ENCODE results near the gene CDKAL1. TPM values are rescaled to one million over a fixed set of nuclear protein-coding genes. Genes with fewer than 3 reads are reported as not detected.

Gene CDKAL1
- total RNA-seq, 1 experiment from 2014 or later, result 13.8 TPM

DNA sequence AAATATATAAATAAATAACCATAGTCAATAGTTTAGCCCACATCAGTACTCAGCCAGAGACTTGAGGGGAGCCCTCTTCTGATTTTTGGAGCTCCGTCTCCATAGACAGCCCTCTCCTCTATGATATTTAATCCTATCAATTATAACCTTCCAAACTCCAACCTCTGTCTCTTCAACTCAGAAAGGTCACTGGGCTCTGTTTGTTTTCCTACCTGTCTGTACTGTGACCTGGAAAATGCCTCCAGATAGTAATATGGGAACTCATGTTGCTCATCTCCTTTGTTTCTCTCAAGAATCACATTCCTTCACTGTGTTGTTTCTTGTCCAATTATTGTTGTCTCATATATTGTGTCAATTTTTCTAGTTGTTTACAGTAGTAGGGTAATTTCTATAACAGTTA, 409.7 kb downstream of the CDKAL1 start:
- no TSS peak for BruUV-seq (replicated peaks)
- no peak overlapping the region for H2AFZ ChIP-seq (ENCODE audit: low read length)
- POLR2A ChIA-PET (ENCODE audit: unreplicated experiment), result no interaction called here
- no peak for ATAC-seq
- CTCF ChIA-PET, result no interaction called here
- no peak overlapping the region for H3K4me2 ChIP-seq (ENCODE audit: low read length)
- no peaks in the 10 kb centered on the region for H3F3A ChIP-seq (ENCODE audit: low read length, unreplicated experiment)
- H3K9ac ChIP-seq (ENCODE audit: low read length), result no peak overlapping the region
- H4K20me1 ChIP-seq (ENCODE audit: low read length), result no peaks in the 10 kb centered on the region
- no peaks in the 10 kb centered on the region for H3K27me3 ChIP-seq (ENCODE audit: low read length)
- H3K4me1 ChIP-seq (ENCODE audit: insufficient read depth, low read length), result no peaks in the 10 kb centered on the region
- no peaks in the 10 kb centered on the region for H3K9me3 ChIP-seq (ENCODE audit: low read length)
- no peak overlapping the region for H3K27ac ChIP-seq (ENCODE audit: low read length)
- H3K4me3 ChIP-seq (ENCODE audit: low read length), result no peak overlapping the region
- H3K9me2 ChIP-seq (replicated peaks; ENCODE audit: low read length), result no peaks in the 10 kb centered on the region
- intact Hi-C loops (cut with micrococcal nuclease), result no loop called here
- no peaks in the 10 kb centered on the region for H3K79me2 ChIP-seq (ENCODE audit: low read length)
- TF ChIP-seq EZH2phosphoT487 (IDR thresholded peaks at IDR 0.05; ENCODE audit: borderline replicate concordance, low read length), result no peak
- no peak for TF ChIP-seq EZH2 (IDR thresholded peaks at IDR 0.05; ENCODE audit: low read length, unreplicated experiment)
- TF ChIP-seq, protein P1, sequence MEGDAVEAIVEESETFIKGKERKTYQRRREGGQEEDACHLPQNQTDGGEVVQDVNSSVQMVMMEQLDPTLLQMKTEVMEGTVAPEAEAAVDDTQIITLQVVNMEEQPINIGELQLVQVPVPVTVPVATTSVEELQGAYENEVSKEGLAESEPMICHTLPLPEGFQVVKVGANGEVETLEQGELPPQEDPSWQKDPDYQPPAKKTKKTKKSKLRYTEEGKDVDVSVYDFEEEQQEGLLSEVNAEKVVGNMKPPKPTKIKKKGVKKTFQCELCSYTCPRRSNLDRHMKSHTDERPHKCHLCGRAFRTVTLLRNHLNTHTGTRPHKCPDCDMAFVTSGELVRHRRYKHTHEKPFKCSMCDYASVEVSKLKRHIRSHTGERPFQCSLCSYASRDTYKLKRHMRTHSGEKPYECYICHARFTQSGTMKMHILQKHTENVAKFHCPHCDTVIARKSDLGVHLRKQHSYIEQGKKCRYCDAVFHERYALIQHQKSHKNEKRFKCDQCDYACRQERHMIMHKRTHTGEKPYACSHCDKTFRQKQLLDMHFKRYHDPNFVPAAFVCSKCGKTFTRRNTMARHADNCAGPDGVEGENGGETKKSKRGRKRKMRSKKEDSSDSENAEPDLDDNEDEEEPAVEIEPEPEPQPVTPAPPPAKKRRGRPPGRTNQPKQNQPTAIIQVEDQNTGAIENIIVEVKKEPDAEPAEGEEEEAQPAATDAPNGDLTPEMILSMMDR (conservative IDR thresholded peaks at IDR 0.05; ENCODE audit: low read depth, low read length), result no peak
- no peak for DNase-seq
- no peaks in the 10 kb centered on the region for H3K36me3 ChIP-seq (ENCODE audit: low read depth, low read length)

DNA sequence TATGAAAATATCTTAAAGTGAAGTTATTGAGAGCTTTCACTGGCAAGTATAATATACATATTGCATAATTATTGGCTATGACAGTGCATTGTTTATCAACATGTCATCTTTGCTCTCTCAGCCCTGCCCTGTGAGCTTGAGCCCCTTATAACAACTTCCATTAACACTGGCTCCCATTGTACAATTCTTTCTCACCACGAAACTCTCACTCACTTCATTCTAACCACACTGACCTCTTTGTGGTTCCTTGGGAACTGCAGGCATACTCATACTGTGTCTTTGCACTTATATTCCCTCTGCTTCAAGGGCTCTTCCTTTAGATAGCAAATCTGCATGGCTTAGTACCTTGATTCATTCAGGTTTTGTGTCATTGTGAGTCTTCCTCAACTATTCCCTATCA, 411.8 kb downstream of the CDKAL1 start:
- Histone ChIP-seq H3K4me3 (ENCODE audit: low read length) (no peak overlapping the region), H3K4me1 (ENCODE audit: insufficient read depth, low read length) (no peaks in the 10 kb centered on the region), H4K20me1 (ENCODE audit: low read length) (no peaks in the 10 kb centered on the region), H3K9ac (ENCODE audit: low read length) (no peak overlapping the region), H3K36me3 (ENCODE audit: low read depth, low read length) (no peaks in the 10 kb centered on the region), H3K27me3 (ENCODE audit: low read length) (no peaks in the 10 kb centered on the region), H2AFZ (ENCODE audit: low read length) (no peak overlapping the region), H3K9me2 (replicated peaks; ENCODE audit: low read length) (no peaks in the 10 kb centered on the region), H3K9me3 (ENCODE audit: low read length) (no peaks in the 10 kb centered on the region), H3K4me2 (ENCODE audit: low read length) (no peak overlapping the region), H3F3A (ENCODE audit: low read length, unreplicated experiment) (no peaks in the 10 kb centered on the region), H3K79me2 (ENCODE audit: low read length) (no peaks in the 10 kb centered on the region), H3K27ac (ENCODE audit: low read length) (no peak overlapping the region)
- POLR2A ChIA-PET (ENCODE audit: unreplicated experiment), result no interaction called here
- TF ChIP-seq, protein P1 (conservative IDR thresholded peaks at IDR 0.05; ENCODE audit: low read depth, low read length), result peak; percentile 43
- TF ChIP-seq EZH2phosphoT487 (IDR thresholded peaks at IDR 0.05; ENCODE audit: borderline replicate concordance, low read length), result no peak
- BruUV-seq (replicated peaks), result no TSS peak
- intact Hi-C loops (cut with micrococcal nuclease), result loop anchor here (5.0 kb wide), 1 partner anchor 56 kb away; no protein-coding TSS in a partner anchor
- ATAC-seq, result peak; percentile 43; the same call in 1 of the 2 replicates
- DNase-seq, result peak; percentile 58
- CTCF ChIA-PET, result interaction anchor here (0.5 kb wide), 1 partner anchor 61 kb away, joined by 8 read pairs; no protein-coding TSS in a partner anchor

DNA sequence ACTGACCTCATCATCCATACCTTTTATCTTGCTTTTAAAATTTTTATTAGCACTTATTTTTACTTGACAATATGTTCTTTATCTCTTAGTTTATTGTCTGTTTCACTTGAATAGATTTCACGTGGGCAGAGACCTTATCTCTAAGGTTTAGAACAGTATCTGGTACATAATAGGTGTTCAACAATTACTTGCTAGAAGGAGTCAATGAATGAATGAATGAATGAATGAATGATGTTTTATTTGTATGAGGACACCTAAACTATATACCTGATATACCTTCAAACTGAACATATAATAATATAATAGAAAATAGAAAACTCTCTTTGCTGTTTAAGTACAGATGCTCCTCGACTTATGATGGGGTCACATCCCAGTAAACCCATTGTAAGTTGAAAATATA, 412.6 kb downstream of the CDKAL1 start:
- H3K4me3 ChIP-seq (ENCODE audit: low read length), result no peak overlapping the region
- no peaks in the 10 kb centered on the region for H3F3A ChIP-seq (ENCODE audit: low read length, unreplicated experiment)
- H3K9me3 ChIP-seq (ENCODE audit: low read length), result no peaks in the 10 kb centered on the region
- H3K4me1 ChIP-seq (ENCODE audit: insufficient read depth, low read length), result no peaks in the 10 kb centered on the region
- H3K79me2 ChIP-seq (ENCODE audit: low read length), result no peaks in the 10 kb centered on the region
- DNase-seq (no peak), ATAC-seq (no peak)
- CTCF ChIA-PET, result no interaction called here
- H2AFZ ChIP-seq (ENCODE audit: low read length), result no peak overlapping the region
- POLR2A ChIA-PET (ENCODE audit: unreplicated experiment), result no interaction called here
- no peak for TF ChIP-seq EZH2phosphoT487 (IDR thresholded peaks at IDR 0.05; ENCODE audit: borderline replicate concordance, low read length)
- TF ChIP-seq EZH2 (IDR thresholded peaks at IDR 0.05; ENCODE audit: low read length, unreplicated experiment), result no peak
- TF ChIP-seq, protein P1 (conservative IDR thresholded peaks at IDR 0.05; ENCODE audit: low read depth, low read length), result no peak
- H3K9ac ChIP-seq (ENCODE audit: low read length), result no peak overlapping the region
- no peaks in the 10 kb centered on the region for H3K27me3 ChIP-seq (ENCODE audit: low read length)
- intact Hi-C loops (cut with micrococcal nuclease), result loop anchor here (5.0 kb wide), 1 partner anchor 55 kb away; no protein-coding TSS in a partner anchor
- H3K9me2 ChIP-seq (replicated peaks; ENCODE audit: low read length), result no peaks in the 10 kb centered on the region
- H3K4me2 ChIP-seq (ENCODE audit: low read length), result no peak overlapping the region
- no peak overlapping the region for H3K27ac ChIP-seq (ENCODE audit: low read length)
- H3K36me3 ChIP-seq (ENCODE audit: low read depth, low read length), result no peaks in the 10 kb centered on the region
- no peaks in the 10 kb centered on the region for H4K20me1 ChIP-seq (ENCODE audit: low read length)
- BruUV-seq (replicated peaks), result no TSS peak
